Measurements from ENCODE around the gene RASA3.

- TF ChIP-seq CTCF (IDR thresholded peaks at IDR 0.05; ENCODE audit: insufficient read depth, low read depth, low read length) = no peak
- TF ChIP-seq EZH2 (IDR thresholded peaks at IDR 0.05; ENCODE audit: insufficient read depth, low read length) = no peak
Measured at GRCh38 chr13:114067381-114067885, 65.0 kb downstream of the RASA3 start.

Measured in astrocyte (in vitro differentiated cells and primary cell).